ENCODE measurements around the gene MTRR.

DNA sequence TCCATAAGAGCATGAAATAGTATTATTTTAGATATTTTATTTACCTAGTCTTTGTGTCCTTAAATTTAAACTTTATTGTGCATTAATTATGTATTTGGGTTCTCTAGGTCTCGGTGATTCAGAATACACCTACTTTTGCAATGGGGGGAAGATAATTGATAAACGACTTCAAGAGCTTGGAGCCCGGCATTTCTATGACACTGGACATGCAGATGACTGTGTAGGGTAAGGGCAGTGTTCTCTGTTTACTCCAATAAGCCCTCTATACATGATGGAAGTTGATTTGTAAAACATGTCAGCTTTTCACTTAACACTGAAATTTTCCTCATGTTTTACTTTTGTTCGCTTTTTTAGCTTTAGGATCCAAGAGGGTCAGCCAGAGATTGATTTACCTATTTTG is 6.2 kb downstream of the MTRR start:
- TF ChIP-seq, protein P1, sequence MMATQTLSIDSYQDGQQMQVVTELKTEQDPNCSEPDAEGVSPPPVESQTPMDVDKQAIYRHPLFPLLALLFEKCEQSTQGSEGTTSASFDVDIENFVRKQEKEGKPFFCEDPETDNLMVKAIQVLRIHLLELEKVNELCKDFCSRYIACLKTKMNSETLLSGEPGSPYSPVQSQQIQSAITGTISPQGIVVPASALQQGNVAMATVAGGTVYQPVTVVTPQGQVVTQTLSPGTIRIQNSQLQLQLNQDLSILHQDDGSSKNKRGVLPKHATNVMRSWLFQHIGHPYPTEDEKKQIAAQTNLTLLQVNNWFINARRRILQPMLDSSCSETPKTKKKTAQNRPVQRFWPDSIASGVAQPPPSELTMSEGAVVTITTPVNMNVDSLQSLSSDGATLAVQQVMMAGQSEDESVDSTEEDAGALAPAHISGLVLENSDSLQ (IDR thresholded peaks at IDR 0.05): no peak
- no peak for TF ChIP-seq TARDBP (IDR thresholded peaks at IDR 0.05)
- no peak for TF ChIP-seq FOXM1 (IDR thresholded peaks at IDR 0.05; ENCODE audit: borderline replicate concordance)
- TF ChIP-seq SP1 (IDR thresholded peaks at IDR 0.05): no peak
- no peak for TF ChIP-seq NFRKB (IDR thresholded peaks at IDR 0.05)

Measured in HEK293T (cell line).